T-cell (primary cell): ENCODE measurements around the gene SLC5A2. TPM values are rescaled to one million over a fixed set of nuclear protein-coding genes. Genes with fewer than 3 reads are reported as not detected.
A peak's percentile ranks its signal among the peaks of the same experiment; 100 is the strongest.

Experiments used
- ATAC-seq, 4 experiments: fragments of 200-7000 bp in 3 of 4; fragments of 150-1000 bp in 1 of 4; cut with Tn5 transposase; replicated peaks in 1 of 4; 1 replicate in 3 of 4; 2 replicates in 1 of 4; pipeline ENCODE4 v1.10.0; 2021; ENCODE audit warnings: moderate library complexity in 3 of 4, mild to moderate bottlenecking in 2 of 4, moderate number of reproducible peaks in 1 of 4
- CTCF ChIA-PET, 2 donors: fragments of 300-600 bp; sonication (Branson Sonifier 250); formaldehyde crosslinking; loops; one replicate each; lab custom pipeline; 2022; ENCODE audit warnings: antibody characterized with exemption in 2 of 2; lab: Charles Lee
- POLR2A ChIA-PET, 2 donors: fragments of 300-600 bp; sonication (Branson Sonifier 250); formaldehyde crosslinking; loops; one replicate each; lab custom pipeline; 2022; ENCODE audit warnings: antibody characterized with exemption in 2 of 2; lab: Charles Lee
- DNase-seq, 35 experiments: peaks; one replicate each; pipeline versions ENCODE4 v3.0.0 to v3.0.0-alpha.2; 2013 to 2023
- H3K27ac ChIP-seq: one replicate; pipeline ENCODE4 v1.5.1; 2013; ENCODE audit warnings: low read length
- H3K27me3 ChIP-seq, 2 experiments: replicated peaks in 1 of 2; 1 replicate in 1 of 2; 2 replicates in 1 of 2; pipeline versions ENCODE4 v1.6.1 to v1.7.0; 2013; ENCODE audit warnings: low read length in 1 of 2, mixed read lengths in 1 of 2; ENCODE audit not compliant: control insufficient read depth in 2 of 2, insufficient read depth in 2 of 2; ENCODE audit errors: extremely low read depth in 1 of 2
- H3K36me3 ChIP-seq, 2 donors: 1 replicate in 1 of 2; 2 replicates in 1 of 2; pipeline versions ENCODE4 v1.6.1 to v1.7.0; 2013; ENCODE audit warnings: low read length in 1 of 2; ENCODE audit not compliant: control insufficient read depth in 2 of 2, insufficient read depth in 1 of 2; ENCODE audit errors: extremely low read depth in 1 of 2
- H3K4me1 ChIP-seq, 2 experiments: 1 replicate in 1 of 2; 2 replicates in 1 of 2; pipeline versions ENCODE4 v1.6.1 to v1.7.0; 2013; ENCODE audit warnings: low read length in 2 of 2, mixed read lengths in 1 of 2; ENCODE audit not compliant: insufficient read depth in 2 of 2, control insufficient read depth in 1 of 2; ENCODE audit errors: extremely low read depth in 1 of 2
- H3K4me3 ChIP-seq, 2 donors: 1 replicate in 1 of 2; 2 replicates in 1 of 2; pipeline versions ENCODE4 v1.5.1 to v1.7.0; 2013; ENCODE audit warnings: mild to moderate bottlenecking in 2 of 2, low read length in 1 of 2, moderate library complexity in 1 of 2; ENCODE audit not compliant: control insufficient read depth in 1 of 2; ENCODE audit errors: extremely low read depth in 1 of 2
- H3K9me3 ChIP-seq: 2 replicates; pipeline ENCODE4 v1.7.0; 2013
- H3K27ac Mint-ChIP-seq, 2 donors: one replicate each; pipeline ENCODE4 v1.8.0; 2020 to 2021; ENCODE audit warnings: mild to moderate bottlenecking in 2 of 2, mixed read lengths in 2 of 2
- H3K27me3 Mint-ChIP-seq, 2 donors: one replicate each; pipeline ENCODE4 v1.8.0; 2021 to 2022; ENCODE audit warnings: mixed read lengths in 2 of 2
- H3K36me3 Mint-ChIP-seq: one replicate; pipeline ENCODE4 v1.8.0; 2021; ENCODE audit warnings: mixed read lengths
- H3K4me1 Mint-ChIP-seq, 3 donors: one replicate each; pipeline ENCODE4 v1.8.0; 2020 to 2022; ENCODE audit warnings: mixed read lengths in 3 of 3, mild to moderate bottlenecking in 1 of 3
- H3K4me3 Mint-ChIP-seq, 3 donors: one replicate each; pipeline ENCODE4 v1.8.0; 2020 to 2022; ENCODE audit warnings: mild to moderate bottlenecking in 3 of 3, mixed read lengths in 3 of 3, moderate library complexity in 3 of 3
- H3K9me3 Mint-ChIP-seq, 3 donors: one replicate each; pipeline ENCODE4 v1.8.0; 2020 to 2022; ENCODE audit warnings: mixed read lengths in 3 of 3
- WGBS: methylation state at CpG from one replicate; pipeline ENCODE4 v1.1.5; 2013; ENCODE audit warnings: missing lambda C conversion rate; ENCODE audit not compliant: insufficient coverage; 5-methylcytosine and 5-hydroxymethylcytosine counted together
- total RNA-seq, 35 experiments: library from RNA in 6 of 35; stranded (reverse) in 6 of 35; fragments of 120-200 nt in 1 of 35; gene quantifications; one replicate each; pipeline versions ENCODE4 v1.2.1 to v1.2.4 and lab custom pipeline; 2013 to 2026

SLC5A2 gene
- total RNA-seq, 5 donors from 2014 or later (not counting 1 experiment from before 2014, with no cell fraction given), result 2.6 to 4.2 (median 3.2) TPM

DNA sequence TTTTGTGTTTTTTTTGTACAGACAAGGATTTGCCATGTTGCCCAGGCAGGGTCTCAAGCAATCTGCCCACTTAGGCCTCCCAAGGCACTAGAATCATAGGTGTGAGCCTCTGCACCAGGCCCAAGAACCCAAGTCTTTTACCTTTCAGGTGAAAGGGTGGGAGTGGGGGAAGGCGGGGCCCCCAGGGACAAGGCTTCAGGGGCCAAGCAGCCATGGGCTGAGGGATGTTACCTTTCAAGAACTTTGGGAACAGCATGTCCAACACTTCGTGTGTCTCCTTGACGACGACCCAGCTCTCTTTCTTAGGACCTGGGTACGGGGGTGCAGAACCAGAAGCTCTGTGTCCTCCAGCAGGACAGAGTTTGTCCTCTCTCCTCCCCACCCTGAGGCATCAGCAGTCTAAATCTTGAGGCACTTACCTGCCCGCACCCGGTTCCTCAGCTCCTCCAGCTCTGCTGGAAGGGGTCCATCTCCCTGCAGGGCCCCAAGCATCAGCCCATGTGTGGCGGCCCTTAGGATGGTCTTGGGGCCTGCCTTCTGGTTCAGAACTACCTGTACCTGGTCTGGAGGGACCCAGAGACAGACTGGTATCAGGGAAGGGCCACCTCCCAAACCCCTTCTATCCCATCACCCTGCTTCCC, 9.0 kb downstream of the SLC5A2 start:
- ChIA-PET POLR2A (no interaction called here), CTCF (no interaction called here)
- H3K4me3 ChIP-seq, result no peak overlapping the region
- peaks cover 13% of the 10 kb centered on the region for H3K36me3 Mint-ChIP-seq
- ATAC-seq (no peak), DNase-seq (no peak)
- peaks cover 0 to 10% (median 4%) of the 10 kb centered on the region in 3 donors for H3K4me1 Mint-ChIP-seq
- H3K9me3 ChIP-seq, result no peaks in the 10 kb centered on the region
- H3K4me1 ChIP-seq, result peaks cover 4 to 14% of the 10 kb centered on the region in 2 experiments
- H3K27me3 ChIP-seq, result no peaks in the 10 kb centered on the region
- peaks cover 15 to 33% of the 10 kb centered on the region in 2 donors for H3K36me3 ChIP-seq
- WGBS, result 99% methylated on average over 7 of the region's 8 CpGs
- H3K27me3 Mint-ChIP-seq, result no peaks in the 10 kb centered on the region
- H3K9me3 Mint-ChIP-seq, result no peaks in the 10 kb centered on the region
- H3K4me3 Mint-ChIP-seq, result no peak overlapping the region
- H3K27ac ChIP-seq, result no peak overlapping the region
- peak overlapping the region in 1 of 2 donors; percentile 34 for H3K27ac Mint-ChIP-seq

GRCh38 chr16:31493506-31494125, 10.7 kb downstream of the SLC5A2 start:
- H3K36me3 Mint-ChIP-seq, result peaks cover 25% of the 10 kb centered on the region
- H3K9me3 Mint-ChIP-seq, result no peaks in the 10 kb centered on the region
- CTCF ChIA-PET, result no interaction called here

DNA sequence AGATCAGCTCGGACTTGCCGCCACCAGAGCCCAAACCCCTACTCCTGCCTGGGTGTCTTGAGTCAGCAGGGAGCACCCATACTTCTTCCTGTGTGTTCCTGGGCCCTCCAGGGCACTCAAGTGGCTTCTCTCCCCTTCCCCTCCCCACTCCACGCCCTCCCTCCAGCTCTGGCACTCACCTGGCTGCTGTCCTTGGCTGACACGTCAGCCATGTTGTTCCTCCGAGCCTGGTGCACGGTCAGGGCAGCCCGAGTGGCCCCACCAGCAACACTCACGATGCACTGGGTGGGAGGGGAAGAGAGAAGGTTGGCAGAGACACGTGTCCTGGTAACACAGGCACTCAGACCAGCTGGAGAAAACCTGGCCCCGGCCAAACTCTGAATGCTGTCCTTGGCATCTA, 13.7 kb downstream of the SLC5A2 start:
- CTCF ChIA-PET, result no interaction called here
- WGBS, result 99% methylated on average over 9 of the region's 10 CpGs
- POLR2A ChIA-PET, result no interaction called here
- no peaks in the 10 kb centered on the region for H3K9me3 Mint-ChIP-seq
- H3K27me3 Mint-ChIP-seq, result no peaks in the 10 kb centered on the region
- ATAC-seq (no peak), DNase-seq (no peak)
- H3K4me1 Mint-ChIP-seq, result peaks cover 2 to 10% (median 6%) of the 10 kb centered on the region in 3 donors
- no peak overlapping the region for H3K27ac Mint-ChIP-seq
- peaks cover 41% of the 10 kb centered on the region for H3K36me3 Mint-ChIP-seq
- Histone ChIP-seq H3K27me3 (no peaks in the 10 kb centered on the region), H3K9me3 (no peaks in the 10 kb centered on the region), H3K4me1 (no peaks in the 10 kb centered on the region), H3K4me3 (no peak overlapping the region), H3K36me3 (peaks cover 27 to 65% of the 10 kb centered on the region in 2 donors), H3K27ac (no peak overlapping the region)
- H3K4me3 Mint-ChIP-seq, result no peak overlapping the region

More at GRCh38 chr16:31493506-31494125, 10.7 kb downstream of the SLC5A2 start:
- Histone ChIP-seq H3K36me3 (peaks cover 19 to 49% of the 10 kb centered on the region in 2 donors), H3K9me3 (no peaks in the 10 kb centered on the region), H3K27ac (no peak overlapping the region), H3K4me1 (no peaks in the 10 kb centered on the region), H3K27me3 (no peaks in the 10 kb centered on the region), H3K4me3 (no peak overlapping the region)
- DNase-seq (no peak), ATAC-seq (no peak)
- H3K27ac Mint-ChIP-seq, result no peak overlapping the region
- no peak overlapping the region for H3K4me3 Mint-ChIP-seq
- 97% methylated on average over 6 of the region's 18 CpGs for WGBS
- H3K4me1 Mint-ChIP-seq, result peaks cover 0 to 5% (median 3%) of the 10 kb centered on the region in 3 donors
- no peaks in the 10 kb centered on the region for H3K27me3 Mint-ChIP-seq
- POLR2A ChIA-PET, result no interaction called here

- ChIA-PET POLR2A (no interaction called here), CTCF (no interaction called here)
- no peaks in the 10 kb centered on the region for H3K27me3 Mint-ChIP-seq
- H3K27ac Mint-ChIP-seq, result no peak overlapping the region
- H3K27me3 ChIP-seq, result no peaks in the 10 kb centered on the region
- H3K9me3 ChIP-seq, result no peaks in the 10 kb centered on the region
- ATAC-seq (no peak), DNase-seq (no peak)
- peaks cover 23 to 56% of the 10 kb centered on the region in 2 donors for H3K36me3 ChIP-seq
- peaks cover 31% of the 10 kb centered on the region for H3K36me3 Mint-ChIP-seq
- H3K27ac ChIP-seq, result no peak overlapping the region
- WGBS, result 100% methylated on average over 7 of the region's 8 CpGs
- H3K4me1 ChIP-seq, result no peaks in the 10 kb centered on the region
- peaks cover 2 to 12% (median 10%) of the 10 kb centered on the region in 3 donors for H3K4me1 Mint-ChIP-seq
- no peak overlapping the region for H3K4me3 Mint-ChIP-seq
- H3K4me3 ChIP-seq, result no peak overlapping the region
- no peaks in the 10 kb centered on the region for H3K9me3 Mint-ChIP-seq
Measured at GRCh38 chr16:31498493-31498892, 15.6 kb downstream of the SLC5A2 start.

- no peaks in the 10 kb centered on the region for H3K4me1 ChIP-seq
- no peaks in the 10 kb centered on the region for H3K9me3 ChIP-seq
- Mint-ChIP-seq H3K4me1 (peaks cover 8 to 19% (median 19%) of the 10 kb centered on the region in 3 donors), H3K27ac (no peak overlapping the region), H3K36me3 (peaks cover 30% of the 10 kb centered on the region), H3K9me3 (no peaks in the 10 kb centered on the region), H3K27me3 (no peaks in the 10 kb centered on the region), H3K4me3 (no peak overlapping the region)
- peaks cover 15 to 52% of the 10 kb centered on the region in 2 donors for H3K36me3 ChIP-seq
- POLR2A ChIA-PET, result no interaction called here
- 96% methylated on average over 8 of the region's 8 CpGs for WGBS
- CTCF ChIA-PET, result interaction anchor here in 1 of 2 donors (0.6 kb wide), 1 partner anchor 567 kb away, joined by 3 read pairs; no protein-coding TSS in a partner anchor
- H3K4me3 ChIP-seq, result no peak overlapping the region
- no peak for ATAC-seq
- H3K27ac ChIP-seq, result no peak overlapping the region
- DNase-seq, result no peak
- no peaks in the 10 kb centered on the region for H3K27me3 ChIP-seq
Measured at GRCh38 chr16:31499928-31500327, 17.0 kb downstream of the SLC5A2 start.

DNA sequence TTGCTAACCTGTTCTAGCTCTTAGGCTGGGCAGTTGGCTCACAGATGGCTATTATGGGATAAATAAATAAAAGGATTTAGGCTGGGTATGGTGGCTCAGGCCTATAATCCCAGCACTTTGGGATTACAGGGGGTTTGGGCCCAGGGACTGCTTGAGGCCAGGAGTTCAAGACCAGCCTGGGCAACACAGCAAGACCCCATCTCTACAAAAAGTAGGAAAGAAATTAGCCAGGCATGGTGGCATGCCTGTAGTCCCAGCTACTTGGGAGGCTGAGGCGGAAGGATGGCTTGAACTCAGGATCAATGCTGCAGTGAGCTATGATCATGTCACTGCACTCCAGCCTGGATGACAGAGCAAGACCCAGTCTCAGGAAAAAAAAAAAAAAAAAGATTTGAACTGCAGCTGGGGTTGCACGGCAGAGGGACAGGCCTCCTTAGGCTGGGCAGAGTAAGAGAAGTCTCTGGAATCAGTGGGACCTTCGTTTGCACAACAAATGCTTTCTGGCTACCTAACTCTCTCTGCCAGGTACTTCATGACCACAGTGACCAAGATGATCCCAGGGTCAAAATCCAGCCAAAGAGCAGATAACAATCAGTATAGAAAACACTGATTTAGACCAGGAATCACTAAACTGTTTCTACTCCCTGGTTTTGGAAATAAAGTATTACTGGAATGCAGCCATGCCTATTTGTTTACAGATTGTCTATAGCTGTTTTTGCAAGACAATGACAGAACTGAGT, 18.5 kb downstream of the SLC5A2 start:
- H3K36me3 ChIP-seq, result peaks cover 15 to 41% of the 10 kb centered on the region in 2 donors

More for the DNA sequence above, 18.5 kb downstream of the SLC5A2 start:
- Histone ChIP-seq H3K27ac (no peak overlapping the region), H3K27me3 (no peaks in the 10 kb centered on the region), H3K4me3 (no peak overlapping the region), H3K9me3 (no peaks in the 10 kb centered on the region), H3K4me1 (peaks cover 0 to 2% of the 10 kb centered on the region in 2 experiments)
- H3K36me3 Mint-ChIP-seq, result peaks cover 30% of the 10 kb centered on the region
- WGBS, result 80% methylated on average over 1 of the region's 3 CpGs
- no peak overlapping the region for H3K4me3 Mint-ChIP-seq
- ChIA-PET CTCF (interaction anchor here in 1 of 2 donors (1.0 kb wide), 1 partner anchor 10 kb away, joined by 4 read pairs; no protein-coding TSS in a partner anchor), POLR2A (no interaction called here)
- no peak overlapping the region for H3K27ac Mint-ChIP-seq
- DNase-seq, result no peak
- no peak for ATAC-seq
- H3K9me3 Mint-ChIP-seq, result no peaks in the 10 kb centered on the region
- H3K4me1 Mint-ChIP-seq, result peaks cover 21 to 33% (median 25%) of the 10 kb centered on the region in 3 donors
- H3K27me3 Mint-ChIP-seq, result no peaks in the 10 kb centered on the region
